HepG2 (cell line): ENCODE results near the gene FXYD6. TPM values are rescaled to one million over a fixed set of nuclear protein-coding genes. Genes with fewer than 3 reads are reported as not detected.

Experiments
- SMAD3 ChIP-seq: sonication (generic); formaldehyde crosslinking; IDR thresholded peaks from 2 replicates; pipeline ENCODE4 v1.4.0; 2020; ENCODE audit warnings: missing genetic modification reagents
- polyA plus RNA-seq, 8 experiments: library from polyadenylated mRNA; depleted of rRNA in 3 of 8; stranded (reverse) in 7 of 8; unstranded in 1 of 8; fragments of >200 nt; fragmentation: Illumina TruSeq in 4 of 8; extraction: Trizol in 4 of 8; gene quantifications; 2 replicates each; pipeline versions ENCODE4 v1.2.1 to v1.2.3, GENCODE V29; 2011 to 2016; ENCODE audit warnings: low read depth in 4 of 8, missing spikeins in 1 of 8, mixed read lengths in 1 of 8; ENCODE audit not compliant: insufficient read depth in 1 of 8
- total RNA-seq, 5 experiments: library from RNA; depleted of rRNA; stranded (reverse); fragments of >200 nt; fragmentation: Illumina TruSeq; extraction: Trizol; gene quantifications; 2 replicates each; pipeline ENCODE4 v1.2.3, GENCODE V29; 2016; ENCODE audit warnings: low read depth in 1 of 5
- TF ChIP-seq, protein P1 (sequence below): sonication (generic); formaldehyde crosslinking; IDR thresholded peaks from 2 replicates; pipeline ENCODE4 v1.5.1; 2020; ENCODE audit warnings: missing genetic modification reagents, mild to moderate bottlenecking, borderline replicate concordance
- TF ChIP-seq, protein P2 (sequence below): sonication (generic); formaldehyde crosslinking; IDR thresholded peaks from 2 replicates; pipeline ENCODE4 v1.8.0; 2022; ENCODE audit warnings: missing genetic modification reagents, low read depth, mild to moderate bottlenecking, borderline replicate concordance
- TF ChIP-seq, protein P3 (sequence below): sonication (generic); formaldehyde crosslinking; IDR thresholded peaks from 2 replicates; pipeline ENCODE4 v1.4.0; 2020; ENCODE audit warnings: mild to moderate bottlenecking, missing genetic modification reagents

The FXYD6 gene
- total and polyA plus RNA-seq, 2 of the 13 experiments (the other 11 are each of a cell fraction or from before 2014, with no cell fraction given), result not detected

DNA sequence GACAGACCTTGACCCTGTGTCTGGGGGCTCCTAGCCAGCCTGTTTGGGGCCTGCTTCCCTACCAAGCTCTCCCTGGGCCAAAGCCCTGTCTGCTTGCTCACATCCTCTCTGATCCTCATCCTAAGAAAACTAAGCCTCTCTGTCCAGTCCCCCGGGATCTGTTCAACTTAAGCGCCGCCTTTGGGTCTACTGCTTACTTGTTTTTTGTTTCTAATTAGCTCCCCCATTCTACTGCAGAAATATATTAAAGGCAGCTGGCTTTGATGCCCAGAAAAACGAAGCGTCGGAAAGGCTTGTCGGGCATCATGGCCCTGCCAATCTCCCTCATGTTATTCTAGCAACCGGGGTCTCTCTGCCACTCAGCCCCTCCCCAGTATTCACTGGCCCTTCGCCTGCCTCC lies 82.9 kb downstream of the FXYD6 start (continued):
- TF ChIP-seq, protein P1, sequence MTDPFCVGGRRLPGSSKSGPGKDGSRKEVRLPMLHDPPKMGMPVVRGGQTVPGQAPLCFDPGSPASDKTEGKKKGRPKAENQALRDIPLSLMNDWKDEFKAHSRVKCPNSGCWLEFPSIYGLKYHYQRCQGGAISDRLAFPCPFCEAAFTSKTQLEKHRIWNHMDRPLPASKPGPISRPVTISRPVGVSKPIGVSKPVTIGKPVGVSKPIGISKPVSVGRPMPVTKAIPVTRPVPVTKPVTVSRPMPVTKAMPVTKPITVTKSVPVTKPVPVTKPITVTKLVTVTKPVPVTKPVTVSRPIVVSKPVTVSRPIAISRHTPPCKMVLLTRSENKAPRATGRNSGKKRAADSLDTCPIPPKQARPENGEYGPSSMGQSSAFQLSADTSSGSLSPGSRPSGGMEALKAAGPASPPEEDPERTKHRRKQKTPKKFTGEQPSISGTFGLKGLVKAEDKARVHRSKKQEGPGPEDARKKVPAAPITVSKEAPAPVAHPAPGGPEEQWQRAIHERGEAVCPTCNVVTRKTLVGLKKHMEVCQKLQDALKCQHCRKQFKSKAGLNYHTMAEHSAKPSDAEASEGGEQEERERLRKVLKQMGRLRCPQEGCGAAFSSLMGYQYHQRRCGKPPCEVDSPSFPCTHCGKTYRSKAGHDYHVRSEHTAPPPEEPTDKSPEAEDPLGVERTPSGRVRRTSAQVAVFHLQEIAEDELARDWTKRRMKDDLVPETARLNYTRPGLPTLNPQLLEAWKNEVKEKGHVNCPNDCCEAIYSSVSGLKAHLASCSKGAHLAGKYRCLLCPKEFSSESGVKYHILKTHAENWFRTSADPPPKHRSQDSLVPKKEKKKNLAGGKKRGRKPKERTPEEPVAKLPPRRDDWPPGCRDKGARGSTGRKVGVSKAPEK (CRISPR knock-in tag), result no peak
- no peak for TF ChIP-seq SMAD3 (CRISPR knock-in tag)
- TF ChIP-seq, protein P2, sequence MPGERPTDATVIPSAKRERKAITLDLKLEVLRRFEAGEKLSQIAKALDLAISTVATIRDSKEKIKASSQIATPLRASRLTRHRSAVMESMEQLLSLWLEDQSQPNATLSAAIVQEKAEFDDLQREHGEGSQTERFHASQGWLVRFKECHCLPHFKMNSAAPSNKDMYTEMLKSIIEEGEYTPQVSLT (CRISPR knock-in tag), result no peak
- TF ChIP-seq, protein P3, sequence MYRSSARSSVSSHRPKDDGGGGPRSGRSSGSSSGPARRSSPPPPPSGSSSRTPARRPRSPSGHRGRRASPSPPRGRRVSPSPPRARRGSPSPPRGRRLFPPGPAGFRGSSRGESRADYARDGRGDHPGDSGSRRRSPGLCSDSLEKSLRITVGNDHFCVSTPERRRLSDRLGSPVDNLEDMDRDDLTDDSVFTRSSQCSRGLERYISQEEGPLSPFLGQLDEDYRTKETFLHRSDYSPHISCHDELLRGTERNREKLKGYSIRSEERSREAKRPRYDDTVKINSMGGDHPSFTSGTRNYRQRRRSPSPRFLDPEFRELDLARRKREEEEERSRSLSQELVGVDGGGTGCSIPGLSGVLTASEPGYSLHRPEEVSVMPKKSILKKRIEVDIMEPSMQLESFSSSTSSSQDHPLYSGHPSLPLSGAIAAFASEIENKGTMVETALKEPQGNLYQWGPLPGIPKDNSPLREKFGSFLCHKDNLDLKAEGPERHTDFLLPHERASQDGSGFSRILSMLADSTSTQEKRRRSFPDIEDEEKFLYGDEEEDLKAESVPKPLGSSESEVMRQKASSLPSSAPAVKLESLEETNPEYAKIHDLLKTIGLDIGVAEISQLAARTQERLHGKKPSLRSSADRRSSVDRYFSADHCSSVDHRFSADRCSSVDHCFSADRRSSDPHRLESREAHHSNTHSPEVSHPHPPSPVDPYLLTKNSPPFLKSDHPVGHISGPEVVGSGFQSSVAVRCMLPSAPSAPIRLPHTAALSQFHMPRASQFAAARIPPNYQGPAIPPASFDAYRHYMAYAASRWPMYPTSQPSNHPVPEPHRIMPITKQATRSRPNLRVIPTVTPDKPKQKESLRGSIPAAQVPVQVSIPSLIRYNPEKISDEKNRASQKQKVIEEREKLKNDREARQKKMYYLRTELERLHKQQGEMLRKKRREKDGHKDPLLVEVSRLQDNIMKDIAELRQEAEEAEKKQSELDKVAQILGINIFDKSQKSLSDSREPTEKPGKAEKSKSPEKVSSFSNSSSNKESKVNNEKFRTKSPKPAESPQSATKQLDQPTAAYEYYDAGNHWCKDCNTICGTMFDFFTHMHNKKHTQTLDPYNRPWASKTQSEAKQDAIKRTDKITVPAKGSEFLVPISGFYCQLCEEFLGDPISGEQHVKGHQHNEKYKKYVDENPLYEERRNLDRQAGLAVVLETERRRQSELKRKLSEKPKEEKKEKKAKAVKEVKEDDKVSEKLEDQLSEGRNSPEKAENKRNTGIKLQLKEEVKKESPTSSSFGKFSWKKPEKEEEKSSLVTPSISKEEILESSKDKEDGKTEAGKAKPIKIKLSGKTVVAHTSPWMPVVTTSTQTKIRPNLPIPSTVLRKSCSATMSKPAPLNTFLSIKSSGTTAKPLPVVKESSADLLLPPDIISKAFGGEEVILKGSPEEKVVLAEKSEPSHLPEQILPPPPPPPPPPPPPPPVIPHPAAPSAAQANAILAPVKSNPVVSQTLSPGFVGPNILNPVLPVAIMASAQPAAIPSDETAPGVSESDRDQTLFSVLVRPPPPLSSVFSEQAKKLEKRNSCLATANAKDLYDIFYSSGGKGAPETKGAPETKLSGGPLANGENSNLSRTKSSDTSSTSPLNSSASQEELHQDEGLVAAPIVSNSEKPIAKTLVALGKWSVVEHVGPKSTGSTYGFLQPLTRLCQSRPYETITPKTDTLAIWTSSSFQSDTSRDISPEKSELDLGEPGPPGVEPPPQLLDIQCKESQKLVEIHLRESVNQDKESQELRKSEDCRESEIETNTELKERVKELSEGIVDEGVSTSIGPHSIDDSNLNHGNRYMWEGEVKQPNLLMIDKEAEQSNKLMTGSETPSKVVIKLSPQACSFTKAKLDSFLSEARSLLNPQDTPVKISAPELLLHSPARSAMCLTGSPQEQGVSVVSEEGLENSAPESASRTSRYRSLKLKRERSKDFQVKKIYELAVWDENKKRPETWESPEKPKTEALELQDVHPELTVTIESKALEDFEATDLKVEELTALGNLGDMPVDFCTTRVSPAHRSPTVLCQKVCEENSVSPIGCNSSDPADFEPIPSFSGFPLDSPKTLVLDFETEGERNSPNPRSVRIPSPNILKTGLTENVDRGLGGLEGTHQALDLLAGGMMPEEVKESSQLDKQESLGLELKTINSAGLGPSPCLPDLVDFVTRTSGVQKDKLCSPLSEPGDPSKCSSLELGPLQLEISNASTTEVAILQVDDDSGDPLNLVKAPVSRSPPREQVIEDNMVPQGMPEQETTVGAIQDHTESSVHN (CRISPR knock-in tag), result no peak
- TF ChIP-seq, all 625 proteins: peak for 0
